Measurements from ENCODE around the gene DSCAML1.

DSCAML1 gene

GRCh38 chr11:117527271-117527670 lies 269.7 kb downstream of the DSCAML1 start:
- TF ChIP-seq FOXA1 (IDR thresholded peaks at IDR 0.05) (no peak), ARNT (IDR thresholded peaks at IDR 0.05) (no peak), ELF4 (IDR thresholded peaks at IDR 0.05) (no peak), TARDBP (IDR thresholded peaks at IDR 0.05) (no peak), CTBP1 (IDR thresholded peaks at IDR 0.05; ENCODE audit: borderline replicate concordance) (no peak), HDGF (IDR thresholded peaks at IDR 0.05; ENCODE audit: borderline replicate concordance) (no peak), BHLHE40 (IDR thresholded peaks at IDR 0.05; ENCODE audit: borderline replicate concordance) (no peak)
- no peak for DNase-seq (ENCODE audit: extremely low spot score)
- ChIA-PET POLR2A (no interaction called here), CTCF (no interaction called here)

DNA sequence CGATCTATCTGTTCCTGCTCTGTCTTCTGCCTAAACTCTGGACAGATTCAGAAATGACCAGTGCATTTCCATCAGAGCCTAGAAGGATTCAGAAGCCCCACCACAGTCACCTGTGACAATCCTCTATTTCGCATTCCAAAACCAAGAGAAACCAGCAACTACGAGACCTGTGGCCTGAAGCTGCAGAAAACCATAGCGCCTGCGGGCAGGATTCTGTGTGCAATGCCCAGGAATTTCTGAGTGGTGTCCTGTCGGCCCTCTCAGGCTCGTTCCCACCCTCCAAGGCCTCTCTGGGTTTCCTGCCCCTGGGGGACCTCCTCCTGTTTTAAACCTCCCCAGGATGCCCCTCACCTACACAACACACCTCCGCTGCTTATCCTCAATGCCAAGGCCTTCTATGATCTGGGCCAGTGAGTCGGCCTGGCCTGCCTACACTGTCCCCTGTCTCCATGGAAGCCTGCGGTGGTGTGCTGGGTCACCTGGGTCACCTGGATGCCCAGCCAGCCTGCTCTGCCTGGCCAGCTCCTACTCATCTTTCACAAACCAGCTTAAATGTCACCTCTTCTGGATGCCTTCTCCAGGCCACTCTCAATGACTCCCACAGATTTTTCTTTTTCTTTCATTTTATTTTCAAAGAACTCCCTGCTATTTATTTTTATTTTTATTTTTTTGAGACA lies 271.0 kb downstream of the DSCAML1 start:
- DNase-seq (ENCODE audit: extremely low spot score), result no peak
- TF ChIP-seq FOXA1 (IDR thresholded peaks at IDR 0.05) (no peak), ARNT (IDR thresholded peaks at IDR 0.05) (no peak), CTBP1 (IDR thresholded peaks at IDR 0.05; ENCODE audit: borderline replicate concordance) (no peak), SUZ12 (IDR thresholded peaks at IDR 0.05) (no peak), SP1 (IDR thresholded peaks at IDR 0.05) (no peak), L3MBTL2 (conservative IDR thresholded peaks at IDR 0.05) (no peak), TARDBP (IDR thresholded peaks at IDR 0.05) (no peak), ELF4 (IDR thresholded peaks at IDR 0.05) (no peak), PKNOX1 (IDR thresholded peaks at IDR 0.05) (no peak), FOXM1 (IDR thresholded peaks at IDR 0.05; ENCODE audit: borderline replicate concordance) (no peak)
- ChIA-PET POLR2A (no interaction called here), CTCF (no interaction called here)

DNA sequence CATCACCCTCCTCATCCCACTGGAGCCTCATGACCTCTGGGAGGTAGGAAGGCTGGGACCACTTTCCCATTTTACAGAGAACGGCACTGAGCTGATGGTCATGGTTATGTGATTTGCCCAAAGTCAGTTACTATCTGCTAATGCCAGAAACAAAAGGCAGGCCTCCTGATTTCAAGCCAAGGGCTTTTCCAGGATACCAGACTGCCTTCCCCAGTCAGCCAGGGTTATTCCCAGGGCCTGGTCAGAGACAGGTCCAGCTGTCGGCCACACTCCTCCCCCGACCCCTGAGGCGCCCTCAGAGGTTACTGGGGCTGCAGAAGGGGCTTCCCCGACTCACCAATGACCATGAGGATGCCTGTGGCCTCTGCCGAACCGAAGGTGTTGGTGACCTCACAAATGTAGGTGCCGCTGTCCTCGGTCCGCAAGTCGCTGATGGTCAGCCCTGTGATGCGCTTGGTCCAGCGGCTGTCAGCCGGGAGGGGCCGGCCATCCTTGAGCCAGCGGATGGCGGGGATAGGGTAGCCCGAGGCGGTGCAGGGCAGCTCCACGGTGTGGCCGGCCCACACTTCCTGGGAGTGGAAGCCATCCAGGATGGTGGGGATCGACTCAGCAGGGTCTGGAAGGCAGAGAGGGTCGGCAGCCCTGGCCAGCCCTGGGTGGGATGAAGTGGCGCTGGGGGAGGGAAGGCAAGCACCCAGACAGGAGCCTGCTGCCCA lies 272.4 kb downstream of the DSCAML1 start:
- CTCF ChIA-PET, result no interaction called here
- no peak for TF ChIP-seq FOXK2 (IDR thresholded peaks at IDR 0.05)
- no peak for TF ChIP-seq ARNT (IDR thresholded peaks at IDR 0.05)
- no peak for TF ChIP-seq HDGF (IDR thresholded peaks at IDR 0.05; ENCODE audit: borderline replicate concordance)
- no peak for TF ChIP-seq TARDBP (IDR thresholded peaks at IDR 0.05)
- TF ChIP-seq CTBP1 (IDR thresholded peaks at IDR 0.05; ENCODE audit: borderline replicate concordance), result no peak
- no peak for TF ChIP-seq ZNF384 (IDR thresholded peaks at IDR 0.05)
- no peak for TF ChIP-seq FOXA1 (IDR thresholded peaks at IDR 0.05)
- TF ChIP-seq NFRKB (IDR thresholded peaks at IDR 0.05), result no peak
- TF ChIP-seq LEF1 (IDR thresholded peaks at IDR 0.05; ENCODE audit: borderline replicate concordance), result no peak
- TF ChIP-seq L3MBTL2 (conservative IDR thresholded peaks at IDR 0.05), result no peak
- TF ChIP-seq FOXM1 (IDR thresholded peaks at IDR 0.05; ENCODE audit: borderline replicate concordance), result no peak
- no peak for TF ChIP-seq SUZ12 (IDR thresholded peaks at IDR 0.05)
- TF ChIP-seq BHLHE40 (IDR thresholded peaks at IDR 0.05; ENCODE audit: borderline replicate concordance), result no peak

DNA sequence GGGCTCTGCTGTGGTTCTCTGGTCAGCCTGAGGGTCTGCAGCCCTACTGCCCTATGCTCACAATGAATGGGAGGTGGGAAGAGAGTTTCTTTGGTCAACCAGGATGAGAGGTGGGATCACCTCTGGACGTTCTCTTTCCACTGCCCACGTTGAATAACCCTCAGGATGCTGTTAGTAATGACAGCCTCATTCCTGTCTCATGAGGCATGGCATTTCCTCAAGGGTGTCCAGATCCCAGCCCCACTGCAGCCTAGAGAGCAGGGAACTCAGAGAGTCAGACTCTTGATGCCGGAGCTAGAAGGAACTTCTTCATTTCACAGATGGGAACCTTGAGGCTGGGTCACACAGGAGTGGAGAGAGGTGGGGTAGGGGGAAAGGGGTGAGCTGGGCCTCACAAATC lies 273.3 kb downstream of the DSCAML1 start:
- ChIA-PET CTCF (no interaction called here), POLR2A (no interaction called here)
- no peak for TF ChIP-seq LEF1 (IDR thresholded peaks at IDR 0.05; ENCODE audit: borderline replicate concordance)
- no peak for TF ChIP-seq HDGF (IDR thresholded peaks at IDR 0.05; ENCODE audit: borderline replicate concordance)
- no peak for TF ChIP-seq FOXM1 (IDR thresholded peaks at IDR 0.05; ENCODE audit: borderline replicate concordance)
- TF ChIP-seq PKNOX1 (IDR thresholded peaks at IDR 0.05), result no peak
- no peak for TF ChIP-seq SUZ12 (IDR thresholded peaks at IDR 0.05)
- TF ChIP-seq ARNT (IDR thresholded peaks at IDR 0.05), result no peak
- TF ChIP-seq CTBP1 (IDR thresholded peaks at IDR 0.05; ENCODE audit: borderline replicate concordance), result no peak
- no peak for TF ChIP-seq L3MBTL2 (conservative IDR thresholded peaks at IDR 0.05)
- no peak for TF ChIP-seq BHLHE40 (IDR thresholded peaks at IDR 0.05; ENCODE audit: borderline replicate concordance)
- DNase-seq (ENCODE audit: extremely low spot score), result no peak

More for the DNA sequence above, 272.4 kb downstream of the DSCAML1 start:
- no peak for DNase-seq (ENCODE audit: extremely low spot score)
- POLR2A ChIA-PET, result no interaction called here

- POLR2A ChIA-PET, result no interaction called here
- TF ChIP-seq HDGF (IDR thresholded peaks at IDR 0.05; ENCODE audit: borderline replicate concordance), result no peak
- no peak for TF ChIP-seq ELF4 (IDR thresholded peaks at IDR 0.05)
- no peak for TF ChIP-seq FOXA1 (IDR thresholded peaks at IDR 0.05)
- TF ChIP-seq CTBP1 (IDR thresholded peaks at IDR 0.05; ENCODE audit: borderline replicate concordance), result no peak
- TF ChIP-seq BHLHE40 (IDR thresholded peaks at IDR 0.05; ENCODE audit: borderline replicate concordance), result no peak
- no peak for TF ChIP-seq SP1 (IDR thresholded peaks at IDR 0.05)
- no peak for TF ChIP-seq FOXM1 (IDR thresholded peaks at IDR 0.05; ENCODE audit: borderline replicate concordance)
- no peak for TF ChIP-seq PKNOX1 (IDR thresholded peaks at IDR 0.05)
- TF ChIP-seq NFRKB (IDR thresholded peaks at IDR 0.05), result no peak
- TF ChIP-seq ARNT (IDR thresholded peaks at IDR 0.05), result no peak
- no peak for TF ChIP-seq SUZ12 (IDR thresholded peaks at IDR 0.05)
- no peak for TF ChIP-seq TARDBP (IDR thresholded peaks at IDR 0.05)
- no peak for TF ChIP-seq L3MBTL2 (conservative IDR thresholded peaks at IDR 0.05)
- CTCF ChIA-PET, result no interaction called here
- DNase-seq (ENCODE audit: extremely low spot score), result no peak
Observed at GRCh38 chr11:117521974-117522373, 275.0 kb downstream of the DSCAML1 start.

DNA sequence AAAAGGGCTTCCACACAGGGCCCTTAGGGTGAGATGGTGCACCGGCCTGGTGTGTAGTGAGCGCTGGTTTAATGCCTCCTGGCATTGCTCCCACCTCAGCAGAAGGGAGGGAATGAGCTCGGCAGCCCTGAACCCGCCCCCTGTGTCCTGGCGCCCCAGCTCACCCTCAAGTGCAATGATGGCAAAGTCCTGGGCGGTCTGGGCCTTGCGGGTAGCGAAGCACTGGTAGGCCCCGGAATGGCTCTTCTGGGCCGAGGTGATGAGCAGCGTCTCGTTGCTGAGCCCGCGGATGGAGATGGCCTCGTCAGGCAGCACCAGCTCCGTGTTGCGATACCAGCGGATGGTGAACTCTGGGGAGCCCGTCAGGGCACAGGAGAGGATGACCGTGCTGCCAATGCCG lies 276.1 kb downstream of the DSCAML1 start:
- TF ChIP-seq NFRKB (IDR thresholded peaks at IDR 0.05) (no peak), ELF4 (IDR thresholded peaks at IDR 0.05) (no peak), L3MBTL2 (conservative IDR thresholded peaks at IDR 0.05) (no peak), CTBP1 (IDR thresholded peaks at IDR 0.05; ENCODE audit: borderline replicate concordance) (no peak), SUZ12 (IDR thresholded peaks at IDR 0.05) (no peak), HDGF (IDR thresholded peaks at IDR 0.05; ENCODE audit: borderline replicate concordance) (no peak)
- no peak for DNase-seq (ENCODE audit: extremely low spot score)
- ChIA-PET POLR2A (no interaction called here), CTCF (no interaction called here)
